ENCODE measurements around the gene PPTC7.

GRCh38 chr12:110556705-110557104, 26.4 kb downstream of the PPTC7 start:
- no peak for TF ChIP-seq EZH2phosphoT487 (IDR thresholded peaks at IDR 0.05; ENCODE audit: low read depth, severe bottlenecking, unreplicated experiment)
- no peak for TF ChIP-seq EZH2 (IDR thresholded peaks at IDR 0.05; ENCODE audit: borderline replicate concordance)
- no peak for TF ChIP-seq CTCF (IDR thresholded peaks at IDR 0.05; ENCODE audit: poor library complexity)

All from hepatocyte (in vitro differentiated cells).